GM12801 (cell line): ENCODE measurements around the gene WNT8B.

Source experiments
- TF ChIP-seq, protein P1 (sequence below): IDR thresholded peaks from one replicate; pipeline ENCODE4 v1.5.1; 2011; ENCODE audit warnings: control low read depth; ENCODE audit not compliant: insufficient read length; ENCODE audit errors: extremely low read depth

WNT8B gene, protein sequence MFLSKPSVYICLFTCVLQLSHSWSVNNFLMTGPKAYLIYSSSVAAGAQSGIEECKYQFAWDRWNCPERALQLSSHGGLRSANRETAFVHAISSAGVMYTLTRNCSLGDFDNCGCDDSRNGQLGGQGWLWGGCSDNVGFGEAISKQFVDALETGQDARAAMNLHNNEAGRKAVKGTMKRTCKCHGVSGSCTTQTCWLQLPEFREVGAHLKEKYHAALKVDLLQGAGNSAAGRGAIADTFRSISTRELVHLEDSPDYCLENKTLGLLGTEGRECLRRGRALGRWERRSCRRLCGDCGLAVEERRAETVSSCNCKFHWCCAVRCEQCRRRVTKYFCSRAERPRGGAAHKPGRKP

GRCh38 chr10:100462709-100463108 lies at the start of gene WNT8B:
Gene WNT8B, plus strand, starts transcription at chr10:100463009. Its CDS starts 160 bp downstream, at chr10:100463169.
- TF ChIP-seq, protein P1, sequence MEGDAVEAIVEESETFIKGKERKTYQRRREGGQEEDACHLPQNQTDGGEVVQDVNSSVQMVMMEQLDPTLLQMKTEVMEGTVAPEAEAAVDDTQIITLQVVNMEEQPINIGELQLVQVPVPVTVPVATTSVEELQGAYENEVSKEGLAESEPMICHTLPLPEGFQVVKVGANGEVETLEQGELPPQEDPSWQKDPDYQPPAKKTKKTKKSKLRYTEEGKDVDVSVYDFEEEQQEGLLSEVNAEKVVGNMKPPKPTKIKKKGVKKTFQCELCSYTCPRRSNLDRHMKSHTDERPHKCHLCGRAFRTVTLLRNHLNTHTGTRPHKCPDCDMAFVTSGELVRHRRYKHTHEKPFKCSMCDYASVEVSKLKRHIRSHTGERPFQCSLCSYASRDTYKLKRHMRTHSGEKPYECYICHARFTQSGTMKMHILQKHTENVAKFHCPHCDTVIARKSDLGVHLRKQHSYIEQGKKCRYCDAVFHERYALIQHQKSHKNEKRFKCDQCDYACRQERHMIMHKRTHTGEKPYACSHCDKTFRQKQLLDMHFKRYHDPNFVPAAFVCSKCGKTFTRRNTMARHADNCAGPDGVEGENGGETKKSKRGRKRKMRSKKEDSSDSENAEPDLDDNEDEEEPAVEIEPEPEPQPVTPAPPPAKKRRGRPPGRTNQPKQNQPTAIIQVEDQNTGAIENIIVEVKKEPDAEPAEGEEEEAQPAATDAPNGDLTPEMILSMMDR, result no peak

DNA sequence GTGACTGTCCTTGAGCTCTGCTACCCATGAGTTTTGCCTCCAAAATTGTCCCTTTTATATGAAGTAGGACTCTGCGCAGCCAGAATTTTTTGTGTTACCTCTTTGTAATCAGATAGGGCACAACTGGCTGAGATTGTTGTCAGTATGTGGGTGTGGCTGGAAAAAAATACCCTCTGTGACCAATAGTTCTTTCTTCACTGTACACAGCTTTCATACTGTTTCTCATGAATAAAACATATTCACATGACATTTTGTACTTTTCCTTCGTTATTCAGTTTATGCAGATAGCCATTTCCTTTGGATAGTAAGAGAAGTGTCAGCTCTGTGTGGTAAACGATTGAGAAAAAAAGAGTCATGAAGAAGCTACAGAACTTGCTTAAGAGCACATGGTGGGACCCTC lies 49.6 kb upstream of the WNT8B start:
- TF ChIP-seq, protein P1, result no peak

GRCh38 chr10:100419911-100420449 lies 42.8 kb upstream of the WNT8B start:
- TF ChIP-seq, protein P1, result no peak

- TF ChIP-seq, protein P1, result no peak
These were observed 35.4 kb upstream of the WNT8B start for GRCh38 chr10:100427374-100427773.

GRCh38 chr10:100433253-100434240 lies 29.3 kb upstream of the WNT8B start:
- TF ChIP-seq, protein P1, result peak; percentile 51

- TF ChIP-seq, protein P1, result no peak
These were observed 26.6 kb upstream of the WNT8B start for GRCh38 chr10:100436255-100436654.
